ENCODE measurements around the gene SIK3. TPM values are rescaled to one million over a fixed set of nuclear protein-coding genes. Genes with fewer than 3 reads are reported as not detected.
"Not testable (repeated sequence)": the region's sequence is repeated elsewhere in the genome, so short reads cannot be mapped to it uniquely, and the experiment has no call there.

Gene SIK3
- total RNA-seq, 1 donor from 2014 or later: 15.1 TPM

GRCh38 chr11:116812109-116812508, 286.1 kb downstream of the SIK3 start:
- DNase-seq (ENCODE audit: extremely low read depth, low read depth, low spot score): no peak

- DNase-seq (ENCODE audit: extremely low read depth, low read depth, low spot score): no peak
These were observed 287.0 kb downstream of the SIK3 start for GRCh38 chr11:116811194-116811593.

- DNase-seq (ENCODE audit: extremely low read depth, low read depth, low spot score): no peak
These were observed 289.7 kb downstream of the SIK3 start for GRCh38 chr11:116808262-116809175.

GRCh38 chr11:116807601-116808261, 290.5 kb downstream of the SIK3 start:
- no peak for DNase-seq (ENCODE audit: extremely low read depth, low read depth, low spot score)

- no peak for DNase-seq (ENCODE audit: extremely low read depth, low read depth, low spot score)
These were observed 294.2 kb downstream of the SIK3 start for GRCh38 chr11:116804001-116804400.

- not testable (repeated sequence) for DNase-seq (ENCODE audit: extremely low read depth, low read depth, low spot score)
These were observed 296.6 kb downstream of the SIK3 start for GRCh38 chr11:116801662-116802061.

GRCh38 chr11:116800610-116801009, 297.6 kb downstream of the SIK3 start:
- no peak for DNase-seq (ENCODE audit: extremely low read depth, low read depth, low spot score)

GRCh38 chr11:116798368-116798767, 299.9 kb downstream of the SIK3 start:
- DNase-seq (ENCODE audit: extremely low read depth, low read depth, low spot score): no peak

GRCh38 chr11:116797816-116798215, 300.4 kb downstream of the SIK3 start:
- DNase-seq (ENCODE audit: extremely low read depth, low read depth, low spot score): no peak

GRCh38 chr11:116796548-116796947, 301.7 kb downstream of the SIK3 start:
- no peak for DNase-seq (ENCODE audit: extremely low read depth, low read depth, low spot score)

GRCh38 chr11:116794851-116795250, 303.4 kb downstream of the SIK3 start:
- no peak for DNase-seq (ENCODE audit: extremely low read depth, low read depth, low spot score)

- DNase-seq (ENCODE audit: extremely low read depth, low read depth, low spot score): no peak
These were observed 304.5 kb downstream of the SIK3 start for GRCh38 chr11:116793772-116794097.

Other genes starting within 250 kb of the SIK3 start
- gene PAFAH1B2, start 45.9 kb upstream of the SIK3 start, total RNA-seq: 92.6 and 98.5 TPM in 2 replicates
- gene SIDT2, start 80.3 kb upstream of the SIK3 start, total RNA-seq: 16.8 and 21.5 TPM in 2 replicates
- gene TAGLN, start 100.9 kb upstream of the SIK3 start, total RNA-seq: 294 and 467 TPM in 2 replicates
- gene PCSK7, start 133.6 kb upstream of the SIK3 start, total RNA-seq: 68.0 and 84.0 TPM in 2 replicates
- 8.0 and 13.1 TPM in 2 replicates for gene RNF214, start 134.2 kb upstream of the SIK3 start, total RNA-seq
- 2.3 and 6.1 TPM in 2 replicates for gene BACE1-AS, start 192.9 kb upstream of the SIK3 start, total RNA-seq
- gene BACE1, start 217.8 kb upstream of the SIK3 start, total RNA-seq: 24.2 and 27.8 TPM in 2 replicates
- 22.8 and 31.8 TPM in 2 replicates for gene CEP164, start 229.4 kb upstream of the SIK3 start, total RNA-seq